Measurements from ENCODE around the gene ERC2. TPM values are rescaled to one million over a fixed set of nuclear protein-coding genes. Genes with fewer than 3 reads are reported as not detected.

The ERC2 gene
- total and polyA plus RNA-seq, 12 donors: 0.22 to 4.2 (median 1.7) TPM

GRCh38 chr3:56443372-56443771, 24.9 kb downstream of the ERC2 start:
- TF ChIP-seq CTCF (IDR thresholded peaks at IDR 0.05): no peak
- Histone ChIP-seq H3K27ac (no peak overlapping the region), H3K36me3 (no peaks in the 10 kb centered on the region), H3K9me3 (peaks cover 0 to 5% (median 0%) of the 10 kb centered on the region in 11 donors), H3K4me3 (no peak overlapping the region), H3K27me3 (peaks cover 0 to 7% (median 0%) of the 10 kb centered on the region in 7 donors), H3K4me1 (no peaks in the 10 kb centered on the region)
- intact Hi-C loops (cut with DNase I): no loop called here
- ATAC-seq (no peak), DNase-seq (no peak)
- 86 to 94% methylated on average over 3 of the region's 3 CpGs for WGBS, 2 donors

- 71 to 75% methylated on average over 6 of the region's 6 CpGs for WGBS, 2 donors
- DNase-seq: no peak
- no peaks in the 10 kb centered on the region for H3K4me1 ChIP-seq
- no peak overlapping the region for H3K27ac ChIP-seq
- H3K36me3 ChIP-seq: no peaks in the 10 kb centered on the region
- no peak for TF ChIP-seq CTCF (IDR thresholded peaks at IDR 0.05)
- no peak for ATAC-seq
- intact Hi-C loops (cut with DNase I): no loop called here
- peaks cover 0 to 8% (median 0%) of the 10 kb centered on the region in 11 donors for H3K9me3 ChIP-seq
- H3K4me3 ChIP-seq: no peak overlapping the region
- no peaks in the 10 kb centered on the region for H3K27me3 ChIP-seq
Measured at GRCh38 chr3:56428667-56429066, 39.6 kb downstream of the ERC2 start.

GRCh38 chr3:56424885-56425284, 43.4 kb downstream of the ERC2 start:
- Histone ChIP-seq H3K27ac (no peak overlapping the region), H3K27me3 (peaks cover 0 to 3% (median 0%) of the 10 kb centered on the region in 7 donors), H3K9me3 (no peaks in the 10 kb centered on the region), H3K36me3 (no peaks in the 10 kb centered on the region), H3K4me1 (no peaks in the 10 kb centered on the region), H3K4me3 (no peak overlapping the region)
- WGBS, 2 donors: 92 to 96% methylated on average over 3 of the region's 3 CpGs
- DNase-seq (no peak), ATAC-seq (no peak)
- TF ChIP-seq CTCF (IDR thresholded peaks at IDR 0.05): no peak
- intact Hi-C loops (cut with DNase I): no loop called here

GRCh38 chr3:56424336-56424735, 43.9 kb downstream of the ERC2 start:
- H3K27me3 ChIP-seq: peaks cover 0 to 3% (median 0%) of the 10 kb centered on the region in 7 donors
- WGBS, 2 donors: 53 to 61% methylated on average over 1 of the region's 1 CpG
- ATAC-seq: no peak
- no peak for TF ChIP-seq CTCF (IDR thresholded peaks at IDR 0.05)
- H3K27ac ChIP-seq: no peak overlapping the region
- DNase-seq: no peak
- intact Hi-C loops (cut with DNase I): no loop called here
- no peaks in the 10 kb centered on the region for H3K36me3 ChIP-seq
- H3K9me3 ChIP-seq: no peaks in the 10 kb centered on the region
- no peaks in the 10 kb centered on the region for H3K4me1 ChIP-seq
- H3K4me3 ChIP-seq: no peak overlapping the region

Data from heart right ventricle (tissue), 16 donors.